Activated T-cell treated with anti-CD3 and anti-CD28 coated beads for 1 hour (primary cell): ENCODE measurements around the gene PTPRU.

Source experiments
- DNase-seq: peaks from one replicate; pipeline ENCODE4 v3.0.0-alpha.2; 2020; ENCODE audit warnings: low read depth

PTPRU gene

GRCh38 chr1:29245876-29246275 is 9.6 kb downstream of the PTPRU start:
- no peak for DNase-seq

- DNase-seq: no peak
These were observed 10.7 kb downstream of the PTPRU start for GRCh38 chr1:29247044-29247443.

- DNase-seq: no peak
These were observed 11.4 kb downstream of the PTPRU start for GRCh38 chr1:29247571-29248273.

- DNase-seq: no peak
These were observed 12.1 kb downstream of the PTPRU start for GRCh38 chr1:29248409-29248808.

- no peak for DNase-seq
These were observed 12.9 kb downstream of the PTPRU start for GRCh38 chr1:29249170-29249691.

DNA sequence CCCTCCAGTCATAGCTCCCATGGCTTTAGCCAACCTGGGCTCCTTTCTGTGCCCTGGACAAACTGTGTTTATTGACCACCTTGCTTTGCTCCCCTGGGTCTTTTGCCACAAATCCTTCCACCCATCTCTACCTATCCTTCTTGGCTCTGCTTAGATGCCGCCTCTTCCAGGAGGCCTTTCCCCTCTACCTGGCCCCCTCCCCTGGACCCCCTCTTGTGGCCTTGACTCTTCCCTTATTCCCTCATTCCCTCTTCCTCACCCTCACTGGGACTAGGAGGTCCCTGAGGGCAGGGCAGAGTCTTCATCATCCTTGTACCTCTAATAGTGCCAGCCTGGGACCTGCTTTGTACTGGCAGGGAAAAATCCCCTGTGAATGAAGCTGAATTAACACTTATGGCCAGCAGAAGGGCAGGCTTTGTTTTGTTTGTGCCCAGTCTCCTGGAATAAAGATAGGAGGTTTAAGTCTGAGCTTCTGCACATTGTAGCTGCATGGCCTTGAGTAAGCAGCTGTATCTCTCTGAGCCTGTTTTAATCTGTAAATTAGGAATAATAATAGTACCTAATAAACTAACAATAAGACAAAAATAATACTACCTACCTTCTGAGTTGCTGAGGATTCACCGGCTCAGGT is 13.7 kb downstream of the PTPRU start:
- no peak for DNase-seq

GRCh38 chr1:29251164-29252124 is 15.1 kb downstream of the PTPRU start:
- DNase-seq: no peak

GRCh38 chr1:29253180-29253579 is 16.9 kb downstream of the PTPRU start:
- DNase-seq: no peak

DNA sequence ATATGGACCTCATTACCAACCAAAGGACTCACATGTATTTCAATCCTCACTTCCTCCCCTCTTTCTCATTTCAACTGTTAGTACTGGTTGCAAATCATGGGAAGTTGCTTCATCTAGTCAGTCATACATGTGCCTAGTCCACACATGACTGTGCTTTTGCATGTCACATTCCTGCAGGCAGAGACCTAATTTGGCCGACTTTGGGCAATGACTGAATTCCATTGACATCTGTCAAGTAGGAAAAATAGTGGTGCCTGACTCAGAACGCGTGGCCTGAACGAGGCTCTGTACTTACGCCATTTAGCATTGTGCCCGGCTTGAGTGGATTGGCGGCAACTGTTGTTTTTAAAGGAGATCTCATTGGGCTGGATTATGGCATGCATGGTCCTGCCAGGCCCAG is 18.0 kb downstream of the PTPRU start:
- no peak for DNase-seq

GRCh38 chr1:29255134-29255666 is 18.9 kb downstream of the PTPRU start:
- no peak for DNase-seq

- DNase-seq: no peak
These were observed 20.1 kb downstream of the PTPRU start for GRCh38 chr1:29256394-29256793.

- DNase-seq: no peak
These were observed 20.9 kb downstream of the PTPRU start for GRCh38 chr1:29256979-29257804.

DNA sequence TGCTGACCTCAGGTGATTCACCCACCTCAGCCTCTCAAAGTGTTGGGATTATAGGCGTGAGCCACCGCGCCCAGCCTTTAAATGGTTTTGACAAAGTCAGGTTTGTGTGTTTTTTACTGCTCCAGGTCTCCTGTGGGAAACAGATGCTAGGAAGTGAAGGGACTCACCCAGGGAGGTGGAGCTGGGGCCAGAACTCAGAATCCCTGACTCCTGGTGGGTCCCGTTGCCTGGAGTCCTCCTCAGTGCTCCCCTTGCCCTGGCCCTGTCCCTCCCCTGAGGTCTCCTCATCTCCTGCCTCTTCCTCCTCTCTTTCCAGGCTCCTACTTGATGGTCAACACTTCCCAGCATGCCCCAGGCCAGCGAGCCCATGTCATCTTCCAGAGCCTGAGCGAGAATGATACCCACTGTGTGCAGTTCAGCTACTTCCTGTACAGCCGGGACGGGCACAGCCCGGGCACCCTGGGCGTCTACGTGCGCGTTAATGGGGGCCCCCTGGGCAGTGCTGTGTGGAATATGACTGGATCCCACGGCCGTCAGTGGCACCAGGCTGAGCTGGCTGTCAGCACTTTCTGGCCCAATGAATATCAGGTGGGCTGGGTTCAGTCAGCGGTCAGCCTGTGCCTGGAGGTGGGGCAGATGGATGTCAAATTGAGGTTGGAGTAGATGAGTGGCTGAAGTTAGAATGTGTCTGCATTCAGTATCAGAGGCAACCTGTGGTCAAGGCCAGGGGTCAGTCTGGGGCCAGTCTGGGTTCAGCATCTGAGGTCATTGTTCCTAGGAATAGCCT is 22.1 kb downstream of the PTPRU start:
- DNase-seq: no peak

DNA sequence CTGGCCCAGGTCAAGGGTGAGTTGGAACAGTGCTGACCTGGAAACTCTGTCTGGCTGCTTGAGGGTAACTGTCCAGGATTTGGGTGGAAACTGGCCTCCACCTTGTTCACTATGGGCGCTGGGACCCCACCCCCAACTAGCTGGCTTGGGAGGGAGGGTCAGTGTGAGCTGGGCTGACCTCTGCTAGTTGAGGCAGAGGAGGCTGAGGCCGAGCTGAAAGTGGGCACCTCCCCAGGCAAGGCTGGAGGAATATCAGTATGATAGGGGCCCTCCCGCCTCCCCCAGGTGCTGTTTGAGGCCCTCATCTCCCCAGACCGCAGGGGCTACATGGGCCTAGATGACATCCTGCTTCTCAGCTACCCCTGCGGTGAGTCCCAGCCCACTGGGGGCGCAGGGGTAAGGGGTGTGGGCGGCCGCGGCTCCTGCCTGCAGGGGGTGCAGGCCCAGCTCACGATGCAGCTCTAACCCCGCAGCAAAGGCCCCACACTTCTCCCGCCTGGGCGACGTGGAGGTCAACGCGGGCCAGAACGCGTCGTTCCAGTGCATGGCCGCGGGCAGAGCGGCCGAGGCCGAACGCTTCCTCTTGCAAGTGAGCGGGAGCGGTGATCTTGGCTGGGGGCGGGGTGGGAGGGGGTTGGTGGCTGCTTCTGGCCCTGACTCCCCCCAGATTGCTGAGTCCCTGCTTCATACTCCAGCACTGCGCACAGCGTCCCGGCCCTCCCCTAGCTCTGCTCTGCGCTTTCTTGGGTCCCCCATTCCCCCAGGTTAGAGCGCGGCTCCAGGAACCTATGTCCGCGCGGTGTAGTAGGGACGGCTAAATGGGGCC is 22.9 kb downstream of the PTPRU start:
- no peak for DNase-seq

DNA sequence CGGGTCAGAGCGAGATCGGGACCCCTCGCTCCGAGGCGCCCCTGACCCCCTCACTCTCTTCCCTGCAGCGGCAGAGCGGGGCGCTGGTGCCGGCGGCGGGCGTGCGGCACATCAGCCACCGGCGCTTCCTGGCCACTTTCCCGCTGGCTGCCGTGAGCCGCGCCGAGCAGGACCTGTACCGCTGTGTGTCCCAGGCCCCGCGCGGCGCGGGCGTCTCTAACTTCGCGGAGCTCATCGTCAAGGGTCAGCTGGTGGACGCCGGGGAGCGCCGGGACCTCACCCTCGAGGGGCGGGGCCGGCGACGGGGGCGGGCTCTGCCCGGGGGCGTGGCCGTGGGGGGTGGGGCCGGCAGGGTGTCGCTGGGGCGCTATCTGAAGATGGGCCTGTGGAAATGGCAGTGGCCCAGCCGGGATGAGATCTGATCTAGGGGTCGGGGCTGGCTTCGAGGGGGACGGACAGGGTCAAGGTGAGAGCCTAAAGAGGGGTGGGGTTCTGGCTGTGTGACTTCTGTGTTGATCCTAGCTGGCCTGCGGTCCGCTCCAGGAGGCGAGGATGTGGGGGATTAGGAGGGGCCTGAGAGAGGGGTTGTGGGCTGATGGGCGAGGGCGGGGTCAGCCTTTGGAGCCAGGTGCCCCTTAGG is 23.6 kb downstream of the PTPRU start:
- DNase-seq: no peak

- no peak for DNase-seq
These were observed 24.2 kb downstream of the PTPRU start for GRCh38 chr1:29260531-29260930.

DNA sequence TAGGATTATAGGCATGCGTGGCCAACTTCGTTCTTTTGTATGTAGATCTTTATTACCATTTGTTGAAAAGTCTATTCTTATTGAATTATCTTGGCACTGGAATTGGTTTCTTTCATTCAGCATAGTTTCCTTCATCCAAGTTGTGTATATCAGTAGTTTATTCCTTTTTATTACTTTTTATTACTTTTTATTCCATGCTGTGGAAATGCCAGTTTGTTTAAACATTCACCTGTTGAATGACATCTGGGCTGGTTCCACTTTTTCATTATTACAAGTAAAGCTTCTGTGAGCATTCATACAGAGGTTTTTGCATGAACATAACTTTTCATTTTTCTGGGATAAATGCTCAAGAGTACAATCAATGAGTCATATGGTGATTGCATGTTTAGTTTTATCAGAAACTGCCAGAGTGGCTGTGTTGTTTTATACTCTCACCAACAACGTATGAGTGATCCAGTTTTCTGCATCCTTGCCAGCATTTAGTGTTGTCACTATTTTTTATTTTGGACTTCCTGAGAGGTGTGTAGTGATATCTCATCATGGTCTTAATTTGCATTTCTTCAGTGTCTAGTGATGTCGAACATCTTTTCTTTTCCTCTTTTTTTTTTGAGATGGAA is 28.6 kb downstream of the PTPRU start:
- DNase-seq: no peak

- no peak for DNase-seq
These were observed 30.6 kb downstream of the PTPRU start for GRCh38 chr1:29266912-29267311.
